Spleen (tissue), 11 donors: ENCODE measurements around the gene CEP350. TPM values are rescaled to one million over a fixed set of nuclear protein-coding genes. Genes with fewer than 3 reads are reported as not detected.

Source experiments
- DNase-seq: peaks from one replicate; pipeline ENCODE4 v3.0.0-alpha.2; 2020
- H3K27ac ChIP-seq, 8 donors: fragments of 200-600 bp; sonication (generic) in 7 of 8; 1 replicate in 4 of 8; 2 replicates in 4 of 8; pipeline versions ENCODE4 v1.5.0 to v1.8.0; 2016 to 2021; ENCODE audit warnings: inconsistent platforms in 4 of 8, mild to moderate bottlenecking in 4 of 8, moderate library complexity in 1 of 8
- H3K27me3 ChIP-seq, 7 donors: fragments of 200-600 bp; sonication (generic) in 6 of 7; replicated peaks in 1 of 7; 1 replicate in 4 of 7; 2 replicates in 3 of 7; pipeline versions ENCODE4 v1.5.0 to v1.8.0; 2016 to 2021; ENCODE audit warnings: inconsistent platforms in 3 of 7, mild to moderate bottlenecking in 1 of 7
- H3K36me3 ChIP-seq, 6 donors: fragments of 200-600 bp; sonication (generic) in 5 of 6; 1 replicate in 4 of 6; 2 replicates in 2 of 6; pipeline versions ENCODE4 v1.5.0 to v1.8.0; 2016 to 2021; ENCODE audit warnings: inconsistent platforms in 2 of 6
- H3K4me1 ChIP-seq, 6 donors: fragments of 200-600 bp; sonication (generic) in 5 of 6; 1 replicate in 3 of 6; 2 replicates in 3 of 6; pipeline versions ENCODE4 v1.5.0 to v1.8.0; 2016 to 2021; ENCODE audit warnings: inconsistent platforms in 3 of 6
- H3K4me3 ChIP-seq, 8 donors: fragments of 200-600 bp; sonication (generic) in 7 of 8; 1 replicate in 4 of 8; 2 replicates in 4 of 8; pipeline versions ENCODE4 v1.5.0 to v1.8.0; 2016 to 2021; ENCODE audit warnings: inconsistent platforms in 4 of 8, mild to moderate bottlenecking in 4 of 8, moderate library complexity in 2 of 8
- H3K9me3 ChIP-seq, 8 donors: fragments of 200-600 bp; sonication (generic) in 7 of 8; 1 replicate in 4 of 8; 2 replicates in 4 of 8; pipeline versions ENCODE4 v1.5.0 to v1.8.0; 2016 to 2021; ENCODE audit warnings: inconsistent platforms in 4 of 8
- POLR2A ChIP-seq, 3 donors: fragments of 450-650 bp; IDR thresholded peaks; one replicate each; pipeline ENCODE4 v1.5.1; 2017; ENCODE audit warnings: antibody characterized with exemption in 3 of 3, mild to moderate bottlenecking in 1 of 3
- POLR2AphosphoS5 ChIP-seq, 3 donors: sonication (generic); formaldehyde crosslinking; IDR thresholded peaks; one replicate each; pipeline ENCODE4 v1.5.1; 2017; ENCODE audit warnings: antibody characterized with exemption in 3 of 3
- WGBS, 5 donors: extraction: QIAGEN DNeasy Blood & Tissue Kit in 3 of 5; methylation state at CpG; one replicate each; pipeline versions ENCODE4 v1.1.5 to v1.1.7; 2013 to 2018; 5-methylcytosine and 5-hydroxymethylcytosine counted together
- intact Hi-C: fragments of 100-400 bp; cut with DNase I; formaldehyde crosslinking; loops from one replicate; pipeline ENCODE4 v1.15.0; 2023; ENCODE audit warnings: low total_unique reads
- polyA plus RNA-seq, 3 donors: library from polyadenylated mRNA; stranded (reverse); fragments of 200-250 nt; gene quantifications; one replicate each; pipeline ENCODE4 v1.2.1, GENCODE V29; 2013
- total RNA-seq, 7 donors: library from RNA; depleted of rRNA in 3 of 7; stranded (reverse); fragments of >200 nt in 3 of 7; fragmentation: NEBNext Ultra II Directional in 4 of 7; extraction: Animal tissue kit (Norgen Biotek cat#: 25700) in 4 of 7; gene quantifications; one replicate each; pipeline versions ENCODE4 v1.1.0 to v1.2.1, GENCODE V29; 2016 to 2021
- TF ChIP-seq, protein P1 (sequence below), 11 experiments: fragments of 200-600 bp in 7 of 11; fragments of 450-650 bp in 4 of 11; sonication (generic) in 4 of 11; IDR thresholded peaks in 8 of 11; conservative IDR thresholded peaks in 3 of 11; 1 replicate in 7 of 11; 2 replicates in 4 of 11; pipeline versions ENCODE4 v1.4.0 to v1.8.0; 2016 to 2021; ENCODE audit warnings: antibody characterized with exemption in 11 of 11, inconsistent platforms in 4 of 11, mild to moderate bottlenecking in 1 of 11
- donor health status: healthy with polysubstance abuse.
- donor health status: DM: no; HTN: no; CAD: no; lungs with moderate emphysema.
- donor health status: DM: no; HTN: no; CAD: no.
- donor health status: Bipolar disorder and iron deficiency.
- donor health status: healthy.
- donor health status: DM: no; HTN: no; CAD: no.
- donor health status: DM: yes; HTN: yes; CAD: no.

CEP350 gene
- total and polyA plus RNA-seq, 10 donors = 3.5 to 89.2 (median 66.0) TPM

DNA sequence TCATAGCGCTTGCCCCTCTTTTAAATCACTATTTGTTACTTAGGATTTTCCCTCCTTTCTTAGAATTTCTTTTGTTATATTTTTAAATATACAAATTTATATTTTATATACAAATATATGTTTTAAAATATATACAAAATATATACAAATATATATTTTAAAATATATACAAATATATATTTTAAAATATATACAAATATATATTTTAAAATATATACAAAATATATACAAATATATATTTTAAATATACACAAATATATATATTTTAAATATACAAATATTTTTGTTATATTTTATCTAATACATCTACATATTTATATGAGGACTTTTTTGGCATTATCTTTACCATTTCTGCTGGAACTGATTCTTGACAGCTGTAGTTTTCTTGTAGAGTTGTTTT lies 149.2 kb downstream of the CEP350 start:
- 94 to 100% (median 99%) methylated on average over 1 of the region's 1 CpG for WGBS, 5 donors
- intact Hi-C loops = no loop called here
- Histone ChIP-seq H3K27ac (no peak overlapping the region), H3K36me3 (peaks cover 0 to 98% (median 48%) of the 10 kb centered on the region in 6 donors), H3K4me3 (no peak overlapping the region), H3K4me1 (peaks cover 0 to 17% (median 0%) of the 10 kb centered on the region in 6 donors), H3K9me3 (no peaks in the 10 kb centered on the region), H3K27me3 (no peaks in the 10 kb centered on the region)
- no peak for DNase-seq
- no peak for TF ChIP-seq POLR2AphosphoS5 (IDR thresholded peaks at IDR 0.05)

DNA sequence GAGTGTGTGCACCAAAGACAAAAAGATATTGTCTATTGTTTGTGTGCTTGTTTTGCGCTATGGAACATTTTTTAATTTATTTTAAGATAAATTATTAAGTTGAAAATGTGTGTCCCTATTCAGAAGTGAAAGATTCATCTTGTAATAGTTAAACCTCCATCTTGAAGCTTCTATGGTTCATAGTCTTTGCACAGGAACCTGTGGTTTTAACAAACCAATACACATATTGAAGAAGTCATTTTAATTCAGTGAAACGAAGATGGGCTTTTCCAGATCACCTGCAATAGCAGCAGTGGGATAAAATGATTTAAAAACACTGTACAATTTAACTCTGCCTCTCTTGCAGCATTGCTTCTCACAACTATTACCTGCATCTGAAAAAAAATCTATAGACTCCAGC lies 157.5 kb downstream of the CEP350 start:
- peak overlapping the region in 1 of 8 donors; percentile 32 for H3K27ac ChIP-seq

DNA sequence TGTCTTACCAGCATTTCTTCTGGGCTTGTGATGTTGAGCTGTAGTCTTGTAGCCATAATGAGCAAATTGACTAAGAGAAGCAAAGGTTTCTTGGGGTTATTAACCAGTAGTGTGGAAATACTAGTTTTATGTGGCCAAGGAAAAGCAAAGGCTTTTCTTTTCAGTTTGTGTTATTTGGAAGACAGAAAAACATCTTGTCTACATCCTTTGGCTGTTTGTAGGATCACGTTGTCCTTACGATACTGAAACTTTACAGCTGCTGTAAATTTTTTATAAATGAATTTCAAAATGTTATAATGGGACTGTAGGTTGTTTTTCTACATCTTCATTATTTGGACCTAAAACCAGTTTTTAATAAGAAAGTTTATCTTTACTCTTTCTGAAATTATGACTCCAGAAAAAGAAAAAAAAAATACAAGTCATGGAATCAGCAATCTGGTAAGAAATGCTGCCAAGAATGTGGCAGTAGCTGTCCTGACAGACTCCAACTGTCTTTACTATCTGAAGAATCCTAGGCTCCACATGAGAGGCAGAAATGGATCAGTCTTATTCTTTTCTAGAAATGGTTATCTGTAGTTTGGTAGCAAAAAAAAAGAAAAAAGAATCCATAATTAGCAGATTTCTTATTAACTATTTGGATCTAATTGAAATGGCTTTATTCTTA lies 158.5 kb downstream of the CEP350 start:
- peaks cover 0 to 27% (median 3%) of the 10 kb centered on the region in 6 donors for H3K4me1 ChIP-seq
- no peaks in the 10 kb centered on the region for H3K27me3 ChIP-seq
- TF ChIP-seq, protein P1, sequence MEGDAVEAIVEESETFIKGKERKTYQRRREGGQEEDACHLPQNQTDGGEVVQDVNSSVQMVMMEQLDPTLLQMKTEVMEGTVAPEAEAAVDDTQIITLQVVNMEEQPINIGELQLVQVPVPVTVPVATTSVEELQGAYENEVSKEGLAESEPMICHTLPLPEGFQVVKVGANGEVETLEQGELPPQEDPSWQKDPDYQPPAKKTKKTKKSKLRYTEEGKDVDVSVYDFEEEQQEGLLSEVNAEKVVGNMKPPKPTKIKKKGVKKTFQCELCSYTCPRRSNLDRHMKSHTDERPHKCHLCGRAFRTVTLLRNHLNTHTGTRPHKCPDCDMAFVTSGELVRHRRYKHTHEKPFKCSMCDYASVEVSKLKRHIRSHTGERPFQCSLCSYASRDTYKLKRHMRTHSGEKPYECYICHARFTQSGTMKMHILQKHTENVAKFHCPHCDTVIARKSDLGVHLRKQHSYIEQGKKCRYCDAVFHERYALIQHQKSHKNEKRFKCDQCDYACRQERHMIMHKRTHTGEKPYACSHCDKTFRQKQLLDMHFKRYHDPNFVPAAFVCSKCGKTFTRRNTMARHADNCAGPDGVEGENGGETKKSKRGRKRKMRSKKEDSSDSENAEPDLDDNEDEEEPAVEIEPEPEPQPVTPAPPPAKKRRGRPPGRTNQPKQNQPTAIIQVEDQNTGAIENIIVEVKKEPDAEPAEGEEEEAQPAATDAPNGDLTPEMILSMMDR (IDR thresholded peaks at IDR 0.05 in 8 of 11, conservative IDR thresholded peaks at IDR 0.05 in 3 of 11) = no peak
- no peak for TF ChIP-seq POLR2AphosphoS5 (IDR thresholded peaks at IDR 0.05)
- no peak for TF ChIP-seq POLR2A (IDR thresholded peaks at IDR 0.05)
- no peak overlapping the region for H3K4me3 ChIP-seq
- H3K36me3 ChIP-seq = peaks cover 0 to 82% (median 34%) of the 10 kb centered on the region in 6 donors
- WGBS, 5 donors = 83 to 94% (median 87%) methylated on average over 2 of the region's 2 CpGs
- no peaks in the 10 kb centered on the region for H3K9me3 ChIP-seq
- DNase-seq = no peak
- H3K27ac ChIP-seq = peak overlapping the region in 4 of 8 donors; percentile 11 to 40 (median 29)
- intact Hi-C loops = no loop called here

More for the DNA sequence above, 157.5 kb downstream of the CEP350 start:
- Histone ChIP-seq H3K27me3 (no peaks in the 10 kb centered on the region), H3K4me1 (peaks cover 0 to 25% (median 2%) of the 10 kb centered on the region in 6 donors), H3K36me3 (peaks cover 0 to 92% (median 38%) of the 10 kb centered on the region in 6 donors), H3K4me3 (no peak overlapping the region), H3K9me3 (no peaks in the 10 kb centered on the region)
- 78 to 90% (median 84%) methylated on average over 2 of the region's 2 CpGs for WGBS, 5 donors
- intact Hi-C loops = no loop called here
- TF ChIP-seq POLR2A (IDR thresholded peaks at IDR 0.05) (no peak), POLR2AphosphoS5 (IDR thresholded peaks at IDR 0.05) (no peak)
- TF ChIP-seq, protein P1 (IDR thresholded peaks at IDR 0.05 in 8 of 11, conservative IDR thresholded peaks at IDR 0.05 in 3 of 11) = no peak
- DNase-seq = no peak

DNA sequence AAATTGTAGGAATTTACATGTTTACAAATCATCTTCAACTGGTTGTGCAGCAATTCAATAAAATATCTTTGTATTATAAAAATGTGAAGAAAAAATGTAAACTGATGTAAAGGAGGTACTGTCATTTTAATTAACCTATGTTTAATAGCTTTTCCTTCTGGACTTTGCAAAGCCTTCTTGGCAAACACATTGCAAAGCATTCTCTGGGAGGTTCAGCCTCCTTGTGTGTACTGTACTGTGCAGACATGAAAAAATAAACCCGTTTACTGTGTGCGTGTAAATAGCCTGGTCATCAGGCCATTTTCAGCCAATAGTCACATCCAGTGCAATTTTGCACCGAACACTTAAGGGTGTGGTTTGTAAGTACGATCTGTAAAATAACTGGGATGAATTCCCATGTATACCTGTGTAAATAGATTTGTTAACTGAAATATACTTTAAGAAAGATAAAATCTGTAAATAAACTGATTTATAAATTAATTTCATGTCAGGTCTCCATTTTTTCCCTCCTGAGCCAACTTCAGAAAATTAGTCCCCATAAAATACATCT lies 159.9 kb downstream of the CEP350 start:
- no peak for DNase-seq
- no peaks in the 10 kb centered on the region for H3K27me3 ChIP-seq
- no peaks in the 10 kb centered on the region for H3K9me3 ChIP-seq
- intact Hi-C loops = no loop called here
- H3K4me3 ChIP-seq = no peak overlapping the region
- H3K36me3 ChIP-seq = peaks cover 0 to 69% (median 27%) of the 10 kb centered on the region in 6 donors
- TF ChIP-seq POLR2AphosphoS5 (IDR thresholded peaks at IDR 0.05) = no peak
- no peak for TF ChIP-seq POLR2A (IDR thresholded peaks at IDR 0.05)
- TF ChIP-seq, protein P1 (IDR thresholded peaks at IDR 0.05 in 8 of 11, conservative IDR thresholded peaks at IDR 0.05 in 3 of 11) = no peak
- peaks cover 0 to 17% (median 3%) of the 10 kb centered on the region in 6 donors for H3K4me1 ChIP-seq
- peak overlapping the region in 1 of 8 donors; percentile 14 for H3K27ac ChIP-seq
- WGBS, 5 donors = 82 to 92% (median 84%) methylated on average over 4 of the region's 4 CpGs
